Measurements from ENCODE around the gene POLR3G. TPM values are rescaled to one million over a fixed set of nuclear protein-coding genes. Genes with fewer than 3 reads are reported as not detected.

Gene POLR3G
- total RNA-seq, 4 donors from 2014 or later, result 1.1 to 9.3 (median 6.4) TPM

DNA sequence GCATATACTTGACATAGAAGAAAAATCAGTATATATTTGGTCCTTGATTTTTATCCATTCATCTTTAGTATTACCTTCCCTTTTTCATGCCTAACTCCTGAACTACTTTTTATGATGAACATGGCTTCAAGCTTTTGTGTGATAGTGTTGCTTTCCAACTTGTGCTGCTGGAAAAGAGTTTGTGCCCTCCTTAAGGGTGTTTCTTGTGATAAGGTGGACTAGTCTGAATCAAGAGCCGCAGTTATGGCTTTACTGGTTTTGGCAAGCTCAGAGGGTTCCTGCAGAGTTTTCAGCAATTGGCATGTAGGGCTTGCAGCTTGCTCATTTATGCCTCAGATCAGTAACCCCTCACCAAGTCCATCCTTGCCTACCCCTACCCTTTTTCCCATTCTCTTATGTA, 20.5 kb downstream of the POLR3G start:
- no peak overlapping the region for H3K27ac ChIP-seq
- DNase-seq, result no peak
- no peaks in the 10 kb centered on the region for H3K9me3 ChIP-seq
- H3K36me3 ChIP-seq, result peaks cover 0 to 5% (median 0%) of the 10 kb centered on the region in 3 donors
- no peaks in the 10 kb centered on the region for H3K27me3 ChIP-seq
- no peak overlapping the region for H3K4me3 ChIP-seq
- WGBS, 2 donors, result 89 to 100% methylated on average over 1 of the region's 1 CpG
- TF ChIP-seq, protein P1, sequence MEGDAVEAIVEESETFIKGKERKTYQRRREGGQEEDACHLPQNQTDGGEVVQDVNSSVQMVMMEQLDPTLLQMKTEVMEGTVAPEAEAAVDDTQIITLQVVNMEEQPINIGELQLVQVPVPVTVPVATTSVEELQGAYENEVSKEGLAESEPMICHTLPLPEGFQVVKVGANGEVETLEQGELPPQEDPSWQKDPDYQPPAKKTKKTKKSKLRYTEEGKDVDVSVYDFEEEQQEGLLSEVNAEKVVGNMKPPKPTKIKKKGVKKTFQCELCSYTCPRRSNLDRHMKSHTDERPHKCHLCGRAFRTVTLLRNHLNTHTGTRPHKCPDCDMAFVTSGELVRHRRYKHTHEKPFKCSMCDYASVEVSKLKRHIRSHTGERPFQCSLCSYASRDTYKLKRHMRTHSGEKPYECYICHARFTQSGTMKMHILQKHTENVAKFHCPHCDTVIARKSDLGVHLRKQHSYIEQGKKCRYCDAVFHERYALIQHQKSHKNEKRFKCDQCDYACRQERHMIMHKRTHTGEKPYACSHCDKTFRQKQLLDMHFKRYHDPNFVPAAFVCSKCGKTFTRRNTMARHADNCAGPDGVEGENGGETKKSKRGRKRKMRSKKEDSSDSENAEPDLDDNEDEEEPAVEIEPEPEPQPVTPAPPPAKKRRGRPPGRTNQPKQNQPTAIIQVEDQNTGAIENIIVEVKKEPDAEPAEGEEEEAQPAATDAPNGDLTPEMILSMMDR (IDR thresholded peaks at IDR 0.05), result no peak
- TF ChIP-seq POLR2A (IDR thresholded peaks at IDR 0.05), result no peak
- H3K4me1 ChIP-seq, result no peaks in the 10 kb centered on the region
- intact Hi-C loops (cut with DNase I), result no loop called here

DNA sequence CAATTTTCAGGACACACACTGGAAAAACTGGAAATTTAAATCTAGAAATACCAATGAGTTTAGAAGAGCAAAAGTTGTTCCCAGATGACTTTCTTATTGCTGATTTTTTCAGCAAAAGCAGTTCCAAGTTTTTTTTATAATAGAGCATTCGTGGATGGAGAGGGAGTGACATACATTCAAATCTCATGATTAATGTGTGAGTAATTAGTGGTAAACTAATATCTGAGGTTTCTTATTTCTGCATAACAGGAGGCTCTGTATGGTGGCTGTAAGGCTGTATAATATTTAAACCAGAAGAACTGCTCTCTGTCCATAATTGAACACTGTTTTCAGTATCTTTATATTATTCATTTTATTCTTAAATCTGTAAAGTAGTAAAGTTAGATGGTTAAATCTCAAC, 28.9 kb downstream of the POLR3G start:
- WGBS, 2 donors, result 27 to 40% methylated on average over 1 of the region's 1 CpG
- intact Hi-C loops (cut with DNase I), result no loop called here
- no peak for DNase-seq
- Histone ChIP-seq H3K9me3 (no peaks in the 10 kb centered on the region), H3K27me3 (no peaks in the 10 kb centered on the region), H3K27ac (no peak overlapping the region), H3K4me1 (no peaks in the 10 kb centered on the region), H3K36me3 (no peaks in the 10 kb centered on the region), H3K4me3 (no peak overlapping the region)
- TF ChIP-seq, protein P1 (IDR thresholded peaks at IDR 0.05), result no peak
- no peak for TF ChIP-seq POLR2A (IDR thresholded peaks at IDR 0.05)

DNA sequence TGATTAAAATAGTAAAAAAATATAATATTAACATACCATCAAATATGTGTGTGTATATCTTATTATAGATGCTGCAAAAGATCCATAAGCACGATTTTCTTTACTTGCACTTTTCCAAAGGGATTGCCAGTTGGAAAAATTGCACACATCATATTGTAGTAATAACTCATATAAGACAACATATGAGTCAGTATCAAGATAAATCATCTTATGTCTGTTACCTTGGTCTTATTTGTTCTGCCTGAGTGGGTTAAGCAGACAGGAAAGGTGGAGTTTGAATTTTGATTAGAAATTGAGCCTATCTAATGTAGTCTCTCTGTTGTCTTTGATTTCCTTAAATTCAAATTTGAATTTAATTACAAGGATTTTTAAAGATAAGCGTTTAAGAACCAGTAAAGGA, 30.1 kb downstream of the POLR3G start:
- TF ChIP-seq POLR2A (IDR thresholded peaks at IDR 0.05), result no peak
- TF ChIP-seq, protein P1 (IDR thresholded peaks at IDR 0.05), result no peak
- H3K36me3 ChIP-seq, result no peaks in the 10 kb centered on the region
- H3K4me3 ChIP-seq, result no peak overlapping the region
- WGBS, 2 donors, result 78 to 81% methylated on average over 2 of the region's 2 CpGs
- no peaks in the 10 kb centered on the region for H3K27me3 ChIP-seq
- H3K27ac ChIP-seq, result no peak overlapping the region
- no peak for DNase-seq
- no peaks in the 10 kb centered on the region for H3K9me3 ChIP-seq
- intact Hi-C loops (cut with DNase I), result no loop called here
- no peaks in the 10 kb centered on the region for H3K4me1 ChIP-seq

DNA sequence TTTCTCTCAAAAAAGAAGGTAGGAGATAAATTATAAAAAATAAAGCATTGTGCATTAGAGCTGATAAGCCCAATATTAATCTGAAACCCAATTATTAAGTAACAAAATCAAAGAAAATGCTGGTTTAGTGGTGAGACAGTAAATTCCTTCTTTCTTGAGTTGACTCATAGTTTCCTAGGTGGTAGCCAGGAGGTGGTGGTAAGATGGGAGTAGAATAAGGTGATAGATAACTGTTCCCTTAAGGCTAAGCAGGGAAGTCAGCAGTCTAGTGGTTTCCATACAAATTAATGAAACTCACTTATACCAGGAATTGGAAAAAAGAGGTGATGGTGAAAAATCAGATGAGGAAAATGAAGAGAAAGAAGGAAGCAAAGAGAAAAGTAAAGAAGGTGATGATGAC, 31.6 kb downstream of the POLR3G start:
- H3K9me3 ChIP-seq, result no peaks in the 10 kb centered on the region
- no peak for DNase-seq
- TF ChIP-seq, protein P1 (IDR thresholded peaks at IDR 0.05), result no peak
- TF ChIP-seq POLR2A (IDR thresholded peaks at IDR 0.05), result no peak
- no peaks in the 10 kb centered on the region for H3K4me1 ChIP-seq
- intact Hi-C loops (cut with DNase I), result no loop called here
- no peaks in the 10 kb centered on the region for H3K36me3 ChIP-seq
- no peaks in the 10 kb centered on the region for H3K27me3 ChIP-seq
- H3K4me3 ChIP-seq, result no peak overlapping the region
- no peak overlapping the region for H3K27ac ChIP-seq

DNA sequence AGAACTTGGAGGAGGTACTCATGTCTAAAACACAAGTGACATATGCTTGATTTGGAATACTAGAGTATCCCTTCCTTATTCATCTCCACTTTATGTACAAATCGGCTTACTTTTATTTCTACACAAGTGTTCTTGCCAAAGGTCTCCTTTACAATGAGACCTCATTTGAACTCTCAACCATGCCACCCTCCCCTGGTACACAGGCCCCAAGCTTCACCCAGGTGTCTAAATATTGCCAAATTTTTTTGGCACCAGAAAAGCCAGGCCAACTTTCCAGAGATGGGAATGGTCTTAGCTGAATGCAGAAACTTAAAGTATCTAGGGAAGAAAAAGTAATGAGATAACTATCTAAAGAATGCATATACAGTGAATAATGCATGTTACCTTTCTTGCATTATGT, 35.8 kb downstream of the POLR3G start:
- no peak for DNase-seq
- Histone ChIP-seq H3K4me3 (no peak overlapping the region), H3K27ac (no peak overlapping the region), H3K9me3 (no peaks in the 10 kb centered on the region), H3K36me3 (peaks cover 0 to 5% (median 0%) of the 10 kb centered on the region in 3 donors), H3K27me3 (no peaks in the 10 kb centered on the region), H3K4me1 (no peaks in the 10 kb centered on the region)
- intact Hi-C loops (cut with DNase I), result no loop called here
- TF ChIP-seq, protein P1 (IDR thresholded peaks at IDR 0.05), result no peak
- TF ChIP-seq POLR2A (IDR thresholded peaks at IDR 0.05), result no peak
- 90 to 100% methylated on average over 1 of the region's 1 CpG for WGBS, 2 donors

All from esophagus squamous epithelium (tissue), 5 donors.